GM19395 (cell line): ENCODE results near the gene COL19A1.
"Not testable (repeated sequence)": the region's sequence is repeated elsewhere in the genome, so short reads cannot be mapped to it uniquely, and the experiment has no call there.

ENCODE experiments used
- ATAC-seq: cut with Tn5 transposase; IDR thresholded peaks from one replicate; pipeline ENCODE4 v1.9.1; 2021; ENCODE audit warnings: mild to moderate bottlenecking, moderate library complexity; ENCODE audit not compliant: unreplicated experiment

COL19A1 gene

GRCh38 chr6:69957985-69958559 lies 91.7 kb downstream of the COL19A1 start:
- no peak for ATAC-seq

GRCh38 chr6:69958978-69959377 lies 92.6 kb downstream of the COL19A1 start:
- ATAC-seq: no peak

GRCh38 chr6:69965974-69966373 lies 99.6 kb downstream of the COL19A1 start:
- ATAC-seq: not testable (repeated sequence)

- no peak for ATAC-seq
Observed at GRCh38 chr6:69973138-69973537, 106.8 kb downstream of the COL19A1 start.

GRCh38 chr6:69973763-69974162 lies 107.4 kb downstream of the COL19A1 start:
- ATAC-seq: no peak

GRCh38 chr6:69974193-69974592 lies 107.8 kb downstream of the COL19A1 start:
- ATAC-seq: no peak

- no peak for ATAC-seq
Observed at GRCh38 chr6:69976591-69977090, 110.3 kb downstream of the COL19A1 start.

GRCh38 chr6:69980624-69981023 lies 114.3 kb downstream of the COL19A1 start:
- no peak for ATAC-seq

- no peak for ATAC-seq
Observed at GRCh38 chr6:69984506-69984905, 118.2 kb downstream of the COL19A1 start.

- ATAC-seq: peak; percentile 58
Observed at GRCh38 chr6:69985180-69985579, 118.8 kb downstream of the COL19A1 start.

- ATAC-seq: no peak
Observed at GRCh38 chr6:69987550-69987949, 121.2 kb downstream of the COL19A1 start.

- peak; percentile 63 for ATAC-seq
Observed at GRCh38 chr6:69988458-69989126, 122.2 kb downstream of the COL19A1 start.

GRCh38 chr6:69994251-69994650 lies 127.9 kb downstream of the COL19A1 start:
- no peak for ATAC-seq

GRCh38 chr6:70008189-70008588 lies 141.8 kb downstream of the COL19A1 start:
- ATAC-seq: no peak

GRCh38 chr6:70010339-70010738 lies 144.0 kb downstream of the COL19A1 start:
- ATAC-seq: not testable (repeated sequence)

- ATAC-seq: not testable (repeated sequence)
Observed at GRCh38 chr6:70023201-70023600, 156.8 kb downstream of the COL19A1 start.

GRCh38 chr6:70028246-70028645 lies 161.9 kb downstream of the COL19A1 start:
- ATAC-seq: no peak

- ATAC-seq: no peak
Observed at GRCh38 chr6:70028926-70029325, 162.6 kb downstream of the COL19A1 start.

- no peak for ATAC-seq
Observed at GRCh38 chr6:70033781-70034180, 167.4 kb downstream of the COL19A1 start.

- no peak for ATAC-seq
Observed at GRCh38 chr6:70037445-70037844, 171.1 kb downstream of the COL19A1 start.

GRCh38 chr6:70040766-70041165 lies 174.4 kb downstream of the COL19A1 start:
- no peak for ATAC-seq

GRCh38 chr6:70041411-70041810 lies 175.1 kb downstream of the COL19A1 start:
- no peak for ATAC-seq

GRCh38 chr6:70045413-70045812 lies 179.1 kb downstream of the COL19A1 start:
- ATAC-seq: no peak
